Skin of body (tissue), 2 donors: ENCODE measurements around the gene BAD. TPM values are rescaled to one million over a fixed set of nuclear protein-coding genes. Genes with fewer than 3 reads are reported as not detected.

Source experiments
- DNase-seq: peaks from one replicate; lab custom pipeline; 2025; lab: John Stamatoyannopoulos, UW
- total RNA-seq: library from RNA; depleted of rRNA; stranded (reverse); fragments of >200 nt; gene quantifications from one replicate; pipeline ENCODE4 v1.2.3, GENCODE V29; 2014

The BAD gene
- total RNA-seq, 1 donor from 2014 or later, result 27.5 TPM

DNA sequence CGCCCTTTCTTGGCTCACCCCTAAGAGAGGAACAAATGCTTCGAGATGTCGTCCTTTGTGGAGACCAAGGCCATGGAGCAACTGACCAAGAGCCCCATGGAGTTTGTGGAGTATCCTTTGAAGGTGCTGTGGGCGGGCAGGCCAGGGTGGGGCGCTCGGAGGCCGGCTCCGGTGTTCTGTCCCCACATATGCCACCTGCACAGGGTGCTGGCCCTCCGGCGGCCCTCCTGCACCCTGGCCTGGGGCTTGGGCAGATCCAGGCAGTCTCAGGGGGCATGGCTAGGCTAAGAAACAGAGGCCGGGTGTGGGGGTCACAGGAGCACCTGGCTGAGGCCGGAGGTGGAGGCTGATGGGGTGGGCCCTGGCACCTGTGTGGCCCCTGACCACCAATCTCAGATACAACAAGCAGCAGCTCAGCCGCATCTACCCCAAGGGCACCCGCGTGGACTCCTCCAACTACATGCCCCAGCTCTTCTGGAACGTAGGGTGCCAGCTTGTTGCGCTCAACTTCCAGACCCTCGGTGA is 22.8 kb downstream of the BAD start:
- DNase-seq, result no peak

DNA sequence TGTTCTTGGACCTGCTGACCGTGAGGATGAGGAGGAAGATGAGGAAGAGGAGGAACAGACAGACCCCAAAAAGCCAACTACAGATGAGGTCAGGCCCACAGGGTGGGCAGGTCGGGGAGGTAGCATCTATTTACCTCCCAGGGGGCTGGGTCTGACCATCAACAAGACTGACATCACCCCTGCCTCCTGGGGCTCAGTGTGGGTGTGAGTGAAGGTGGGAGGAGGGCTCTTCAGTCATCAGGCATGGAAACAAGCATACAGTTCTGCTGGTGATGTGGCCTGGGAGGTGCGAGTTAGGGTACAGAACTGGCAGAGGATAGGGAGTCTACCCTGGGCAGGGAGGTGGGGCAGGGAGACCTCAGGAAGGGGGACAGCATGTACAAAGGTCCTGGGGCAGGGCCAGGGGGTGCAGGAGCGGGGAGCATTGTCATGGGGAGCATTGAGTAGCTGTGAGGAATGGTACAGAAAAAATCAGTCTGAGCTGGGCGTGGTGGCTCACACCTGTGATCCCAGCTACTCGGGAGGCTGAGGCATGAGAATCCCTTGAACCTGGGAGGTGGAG is 24.2 kb downstream of the BAD start:
- DNase-seq, result no peak

DNA sequence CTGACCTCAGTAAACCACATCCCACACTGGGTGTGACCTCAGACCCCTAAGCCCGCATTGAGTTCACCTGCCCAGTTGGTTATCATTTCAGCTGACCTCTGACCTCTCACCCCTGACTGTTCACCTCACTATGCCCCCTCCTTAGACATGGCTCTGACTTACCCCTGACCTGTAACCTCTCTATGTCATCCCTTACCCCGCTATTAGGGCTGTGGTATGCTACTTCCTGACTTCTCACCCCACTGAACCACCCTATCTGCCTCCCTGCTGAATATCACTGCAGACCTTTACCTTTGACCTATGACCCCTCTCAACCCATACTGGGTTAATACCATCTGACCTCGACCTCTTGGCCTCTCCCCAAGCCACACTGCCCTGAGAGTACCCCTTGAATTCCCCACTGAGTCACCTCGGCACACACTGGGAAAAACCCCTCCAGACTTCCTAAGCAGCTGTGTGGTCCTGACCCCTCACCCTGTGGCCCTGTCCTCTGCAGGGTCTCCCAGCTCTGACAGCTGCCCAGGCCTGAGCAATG is 24.9 kb downstream of the BAD start:
- DNase-seq, result no peak

DNA sequence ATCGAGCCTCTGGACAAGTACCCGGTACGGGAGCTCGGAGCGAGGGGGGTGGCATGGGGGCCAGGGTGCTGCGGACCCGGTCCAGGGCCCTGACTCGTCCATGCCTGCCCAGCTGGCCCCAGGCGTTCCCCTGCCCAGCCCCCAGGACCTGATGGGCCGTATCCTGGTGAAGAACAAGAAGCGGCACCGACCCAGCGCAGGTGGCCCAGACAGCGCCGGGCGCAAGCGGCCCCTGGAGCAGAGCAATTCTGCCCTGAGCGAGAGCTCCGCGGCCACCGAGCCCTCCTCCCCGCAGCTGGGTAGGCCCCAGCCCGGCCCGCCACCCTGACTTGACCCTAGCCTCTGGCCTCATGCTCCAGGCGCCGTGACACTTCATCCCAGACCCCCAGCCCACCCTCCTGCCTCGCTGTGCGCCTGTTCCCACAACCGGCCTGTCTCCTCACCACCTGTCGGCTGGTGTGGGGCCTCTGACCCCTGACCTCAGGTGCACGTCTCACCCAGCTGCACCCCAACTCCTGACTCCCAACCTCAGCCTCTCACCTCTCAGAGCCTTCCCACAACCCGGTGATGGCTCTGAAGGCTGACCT is 25.4 kb downstream of the BAD start:
- DNase-seq, result no peak

DNA sequence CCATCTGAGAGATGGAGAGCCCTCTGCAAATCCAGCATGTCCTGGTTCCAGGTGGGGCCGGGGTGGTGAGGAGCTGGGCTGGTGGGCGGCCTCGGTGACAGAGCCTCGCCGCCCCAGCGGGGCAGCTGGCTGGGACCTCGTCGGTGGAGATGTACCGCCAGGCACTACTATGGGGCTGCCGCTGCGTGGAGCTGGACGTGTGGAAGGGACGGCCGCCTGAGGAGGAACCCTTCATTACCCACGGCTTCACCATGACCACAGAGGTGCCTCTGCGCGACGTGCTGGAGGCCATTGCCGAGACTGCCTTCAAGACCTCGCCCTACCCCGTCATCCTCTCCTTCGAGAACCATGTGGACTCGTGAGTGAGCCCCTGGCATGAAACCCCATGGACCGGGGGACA is 26.1 kb downstream of the BAD start:
- DNase-seq, result no peak

DNA sequence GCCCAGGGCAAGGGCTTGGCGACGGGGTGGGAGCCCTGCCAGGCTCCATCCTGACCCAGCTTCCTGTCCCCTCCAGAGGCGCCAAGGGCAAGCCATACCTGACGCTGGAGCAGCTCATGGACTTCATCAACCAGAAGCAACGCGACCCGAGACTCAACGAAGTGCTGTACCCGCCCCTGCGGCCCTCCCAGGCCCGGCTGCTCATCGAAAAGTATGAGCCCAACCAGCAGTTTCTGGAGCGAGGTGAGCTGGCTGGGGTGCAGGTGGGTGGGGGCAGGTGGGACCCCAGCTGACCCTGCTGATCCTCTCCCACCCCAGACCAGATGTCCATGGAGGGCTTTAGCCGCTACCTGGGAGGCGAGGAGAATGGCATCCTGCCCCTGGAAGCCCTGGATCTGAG is 28.2 kb downstream of the BAD start:
- no peak for DNase-seq

DNA sequence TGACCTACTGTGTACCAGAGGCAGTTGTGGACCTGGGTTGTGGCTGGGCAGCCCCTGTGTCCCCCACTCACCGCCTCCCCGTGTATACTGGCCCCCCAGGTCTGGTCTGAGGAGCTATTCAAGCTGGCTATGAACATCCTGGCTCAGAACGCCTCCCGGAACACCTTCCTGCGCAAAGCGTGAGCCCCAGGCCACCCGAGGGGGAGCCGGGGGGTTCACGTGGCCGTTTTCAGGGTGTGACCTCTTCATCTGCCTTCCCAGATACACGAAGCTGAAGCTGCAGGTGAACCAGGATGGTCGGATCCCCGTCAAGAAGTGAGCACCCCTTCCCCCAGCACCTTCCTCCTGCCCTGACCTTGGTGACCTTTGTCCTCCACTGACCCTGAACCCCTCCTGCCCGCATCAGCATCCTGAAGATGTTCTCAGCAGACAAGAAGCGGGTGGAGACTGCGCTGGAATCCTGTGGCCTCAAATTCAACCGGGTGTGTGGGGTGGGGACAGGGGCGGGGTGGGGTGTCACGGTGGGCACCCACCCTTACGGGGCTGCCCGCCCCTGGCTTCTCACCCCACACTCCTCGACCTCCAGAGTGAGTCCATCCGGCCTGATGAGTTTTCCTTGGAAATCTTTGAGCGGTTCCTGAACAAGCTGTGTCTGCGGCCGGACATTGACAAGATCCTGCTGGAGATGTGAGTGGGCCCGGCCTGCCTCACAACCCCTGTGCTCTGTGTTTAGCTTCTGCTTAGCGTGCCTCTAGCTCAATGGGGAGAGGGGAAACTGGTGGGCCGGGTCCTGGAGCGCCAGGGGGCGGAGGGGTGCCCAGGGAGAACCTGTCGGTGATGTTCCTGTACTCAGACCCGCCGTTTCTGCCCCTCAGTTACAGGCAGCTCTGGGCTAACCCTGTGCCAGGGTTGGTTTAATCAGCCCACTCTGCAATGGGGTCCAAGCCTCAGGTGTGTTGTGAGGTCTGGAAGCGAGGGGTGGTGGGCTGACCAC is 29.0 kb downstream of the BAD start:
- DNase-seq, result no peak

DNA sequence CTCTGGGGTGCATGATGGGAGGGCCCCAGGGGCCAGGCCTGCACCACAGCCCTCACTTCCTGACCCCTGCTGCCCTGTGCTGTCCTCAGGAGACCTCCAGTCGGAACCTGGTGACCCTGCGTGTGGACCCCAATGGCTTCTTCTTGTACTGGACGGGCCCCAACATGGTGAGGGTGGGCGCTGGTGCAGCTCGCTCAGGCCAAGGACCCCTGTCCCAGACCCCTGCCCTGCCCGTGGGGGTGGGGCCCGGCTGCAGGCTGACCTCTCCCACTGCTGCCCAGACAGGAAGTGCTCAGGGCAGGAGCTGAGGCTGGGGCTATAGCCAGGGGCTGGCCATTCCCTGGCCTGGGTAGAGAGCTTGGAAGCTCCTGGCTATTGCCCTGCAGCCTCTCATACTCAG is 30.1 kb downstream of the BAD start:
- DNase-seq, result no peak

DNA sequence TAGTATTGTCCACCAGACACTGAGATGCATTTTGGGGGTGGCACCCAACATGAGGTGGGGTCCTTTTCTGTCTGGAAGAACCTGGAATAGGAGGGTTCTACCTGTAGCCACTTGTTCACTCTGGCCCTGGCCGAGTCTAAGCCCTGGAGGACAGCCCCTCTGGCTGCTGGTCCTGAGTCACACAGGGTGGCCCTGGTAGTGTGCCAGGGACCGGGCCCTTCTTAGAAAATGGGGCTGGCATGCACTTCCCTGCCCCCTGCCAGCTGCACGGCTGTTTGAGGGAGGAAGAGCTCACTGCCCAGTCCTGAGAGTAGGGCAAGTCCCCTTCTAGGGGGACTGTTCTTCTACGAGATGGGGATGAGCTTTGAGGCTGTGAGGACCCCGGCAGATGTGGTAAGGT is 31.0 kb downstream of the BAD start:
- no peak for DNase-seq

DNA sequence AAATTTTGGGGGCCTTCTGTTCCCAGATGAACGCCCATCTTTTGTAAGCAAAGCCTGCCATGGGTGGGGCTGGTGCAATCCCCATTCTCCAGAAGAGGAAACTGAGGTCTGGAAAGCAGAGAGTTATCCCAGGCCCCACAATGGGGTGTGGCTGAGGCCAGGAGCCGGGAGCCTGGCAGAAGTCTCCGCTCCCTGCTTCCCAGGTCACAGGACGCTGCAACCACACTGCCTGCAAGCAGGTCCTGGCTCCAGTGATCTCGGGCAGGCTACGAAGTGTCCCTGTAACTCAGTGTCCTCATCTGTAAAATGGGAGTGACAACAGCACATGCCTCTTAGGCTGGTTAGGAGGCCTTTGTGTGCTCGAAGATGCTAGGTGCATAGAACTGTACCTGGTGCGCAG is 31.4 kb downstream of the BAD start:
- no peak for DNase-seq

DNA sequence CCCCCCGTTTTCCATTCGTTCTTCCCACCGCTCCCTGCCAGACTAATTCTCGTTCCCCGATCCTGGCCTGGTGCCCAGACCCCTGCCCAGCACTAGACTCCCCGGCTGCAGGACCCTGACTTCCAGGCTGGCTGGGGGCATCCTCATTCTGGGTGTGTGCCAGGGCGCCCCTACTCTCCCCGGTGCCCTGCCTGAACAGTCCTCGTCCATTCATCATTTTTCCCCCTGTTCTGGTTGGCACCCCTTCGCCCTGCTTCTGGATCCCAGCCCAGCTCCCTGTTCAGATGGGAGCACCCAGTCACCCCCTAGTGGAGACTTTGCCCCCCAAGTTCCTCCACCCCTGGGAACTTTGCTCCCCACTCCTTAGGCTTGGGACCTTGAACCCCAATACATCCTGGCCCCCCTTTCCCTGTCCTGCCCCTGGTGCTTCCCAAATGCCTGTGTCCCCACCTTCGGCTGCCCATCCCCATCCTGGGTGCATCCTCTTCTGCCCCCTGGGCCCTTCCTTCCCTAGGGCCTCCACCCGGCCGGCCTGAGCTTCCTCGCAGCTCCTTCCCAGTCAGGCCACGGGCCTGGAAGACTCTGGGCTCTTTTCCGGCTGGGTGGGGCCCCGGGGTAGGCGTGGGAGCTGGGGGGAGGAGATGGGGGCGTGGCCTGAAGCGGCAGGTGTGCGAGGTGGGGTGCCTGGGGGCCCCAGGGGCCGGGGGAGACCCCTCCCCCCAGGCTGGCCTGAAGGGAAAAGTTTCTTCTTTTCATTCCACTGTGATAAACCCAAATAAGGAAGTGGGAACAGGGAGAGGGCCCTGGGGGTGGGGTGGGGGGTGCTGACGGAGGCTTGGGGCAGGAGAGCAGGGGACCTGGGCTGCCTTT is 32.2 kb downstream of the BAD start:
- no peak for DNase-seq

DNA sequence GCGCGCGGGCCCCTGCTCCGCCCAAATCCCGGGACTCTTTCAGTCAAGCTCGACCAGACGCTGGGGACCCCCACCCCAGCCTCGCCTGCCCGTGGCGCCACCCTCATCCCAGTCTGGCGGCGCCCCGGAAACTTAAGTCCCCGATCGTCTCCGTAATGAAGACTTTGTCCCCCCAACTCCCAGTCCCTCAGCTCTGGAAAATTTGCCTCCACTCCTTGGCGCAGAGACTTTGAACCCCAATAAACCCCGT is 32.8 kb downstream of the BAD start:
- DNase-seq, result no peak

DNA sequence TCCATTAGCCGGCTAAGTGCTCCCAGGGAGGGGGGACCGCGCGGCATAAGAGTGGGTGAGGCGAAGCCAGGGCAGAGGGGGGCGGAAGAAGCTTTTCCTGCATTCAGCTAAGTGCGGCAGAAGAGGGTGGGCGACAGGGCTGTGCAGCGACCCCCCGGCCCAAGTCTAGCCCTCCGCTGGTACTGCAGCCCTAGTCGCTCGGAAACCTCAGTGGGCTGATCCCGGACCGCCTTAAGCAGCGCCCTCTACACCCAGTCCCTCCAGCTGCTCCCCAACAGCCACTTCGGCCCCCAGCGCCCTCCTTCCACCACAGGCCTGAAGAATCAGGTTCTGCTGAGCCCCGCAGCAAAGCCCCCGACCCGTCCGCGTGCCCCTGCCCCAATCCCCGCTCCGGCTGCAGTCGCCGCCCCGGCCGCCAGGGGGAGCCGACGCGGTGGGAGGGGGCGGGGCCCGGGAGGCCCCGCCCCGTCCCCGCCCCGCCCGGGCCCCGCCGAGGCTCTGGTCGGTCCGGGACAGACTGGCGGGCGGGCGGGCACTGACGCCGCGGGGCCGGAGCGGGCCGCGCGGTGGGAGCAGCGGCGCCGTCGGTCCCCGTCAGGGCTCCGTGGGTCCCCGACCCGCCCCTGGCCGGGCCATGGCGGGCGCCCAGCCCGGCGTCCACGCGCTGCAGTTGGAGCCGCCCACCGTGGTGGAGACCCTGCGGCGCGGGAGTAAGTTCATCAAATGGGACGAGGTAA is 33.3 kb downstream of the BAD start, which contains the start of gene PLCB3:
Gene PLCB3, plus strand, starts transcription at position 515 of the 737 bp plus-strand sequence. Its CDS starts 120 bp downstream, at position 635.
- no peak for DNase-seq

DNA sequence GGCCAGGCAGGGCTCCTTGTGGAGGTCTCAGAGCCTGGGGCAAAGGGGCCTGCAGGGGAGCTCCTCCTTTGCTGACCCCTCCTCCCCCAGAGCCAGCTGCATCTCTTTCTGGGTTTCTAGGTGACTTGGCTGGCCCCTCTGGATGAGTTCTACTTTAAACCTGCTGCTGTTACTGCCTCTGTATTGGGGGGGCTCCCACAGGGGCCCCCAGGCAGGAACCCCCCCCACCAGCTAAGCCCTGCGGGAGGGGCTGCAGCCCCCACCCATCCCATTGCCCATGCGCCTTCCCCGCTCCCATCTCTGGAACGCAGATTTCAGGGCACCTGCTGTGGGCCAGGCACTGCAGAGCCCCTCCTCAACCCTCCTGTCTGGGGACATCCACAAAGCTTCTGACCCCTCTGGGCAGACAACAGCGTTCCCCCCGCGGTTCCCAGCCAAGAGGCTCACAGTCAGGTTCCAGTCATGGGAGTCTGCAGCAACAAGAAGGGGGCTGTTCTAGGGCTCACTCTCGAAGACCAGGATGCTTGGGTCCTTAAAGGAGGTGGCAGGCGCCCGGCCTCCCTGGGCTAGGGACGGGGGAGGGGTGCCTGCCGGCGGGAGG is 34.0 kb downstream of the BAD start:
- DNase-seq, result no peak

DNA sequence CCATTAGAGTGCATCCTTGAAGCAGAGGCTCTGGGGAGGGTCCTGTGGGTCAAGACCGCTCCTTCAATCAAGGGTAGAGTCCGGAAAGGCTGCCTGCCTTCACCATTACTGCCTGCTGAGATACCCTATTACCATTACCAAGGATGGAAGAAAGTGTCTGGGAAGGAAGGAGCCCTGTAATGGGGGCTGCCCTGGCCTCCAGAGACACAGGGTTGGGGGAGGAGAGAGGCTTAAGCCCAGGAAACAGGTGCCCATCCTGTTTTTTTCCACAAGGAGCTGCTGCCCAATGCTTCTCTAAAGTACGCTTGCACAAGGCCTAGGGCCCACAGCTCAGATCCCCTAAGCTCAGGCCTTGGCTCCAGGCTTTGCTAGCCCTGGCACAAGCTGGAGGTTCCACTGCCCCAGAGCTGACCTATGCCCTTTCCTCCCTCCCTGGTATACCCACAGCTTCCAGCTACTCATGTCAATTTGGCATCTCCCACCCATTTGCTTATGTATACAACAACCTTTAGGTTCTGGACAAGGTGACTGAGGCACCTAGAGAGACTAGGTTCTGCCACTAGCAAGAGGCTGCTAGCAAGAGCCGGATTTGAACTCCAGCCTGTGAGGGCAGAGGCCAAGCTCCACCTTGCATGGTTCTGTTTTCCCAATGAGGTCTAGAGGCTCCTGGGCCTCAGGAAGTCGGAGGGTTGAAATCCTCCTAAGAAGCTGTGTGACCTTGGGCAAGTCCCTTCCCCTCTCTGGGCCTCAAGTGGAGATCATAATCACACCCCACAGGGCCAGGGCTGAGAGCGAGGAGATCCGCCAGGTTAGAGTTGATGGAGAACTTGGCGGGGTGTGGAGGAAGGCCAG is 34.7 kb downstream of the BAD start:
- DNase-seq, result no peak

DNA sequence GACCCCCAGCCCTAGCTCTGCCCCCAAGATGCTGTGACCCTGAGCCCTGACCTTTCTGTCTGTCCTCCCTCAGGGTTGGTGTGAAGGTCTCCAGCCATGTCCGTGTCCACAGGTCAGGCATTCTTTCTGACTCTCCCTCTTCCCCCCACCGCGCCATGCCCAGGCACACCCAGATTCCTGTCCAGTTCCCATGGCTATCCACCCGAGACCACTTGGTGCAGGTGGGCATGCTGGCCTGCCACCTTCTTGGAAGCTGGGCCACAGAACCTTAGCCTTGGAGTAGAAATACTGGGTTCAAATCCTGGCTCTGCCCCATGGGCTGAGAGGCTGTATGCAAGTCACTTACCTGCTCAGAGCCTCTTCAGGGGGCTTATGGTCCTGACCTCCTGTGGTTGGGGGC is 35.4 kb downstream of the BAD start:
- no peak for DNase-seq

DNA sequence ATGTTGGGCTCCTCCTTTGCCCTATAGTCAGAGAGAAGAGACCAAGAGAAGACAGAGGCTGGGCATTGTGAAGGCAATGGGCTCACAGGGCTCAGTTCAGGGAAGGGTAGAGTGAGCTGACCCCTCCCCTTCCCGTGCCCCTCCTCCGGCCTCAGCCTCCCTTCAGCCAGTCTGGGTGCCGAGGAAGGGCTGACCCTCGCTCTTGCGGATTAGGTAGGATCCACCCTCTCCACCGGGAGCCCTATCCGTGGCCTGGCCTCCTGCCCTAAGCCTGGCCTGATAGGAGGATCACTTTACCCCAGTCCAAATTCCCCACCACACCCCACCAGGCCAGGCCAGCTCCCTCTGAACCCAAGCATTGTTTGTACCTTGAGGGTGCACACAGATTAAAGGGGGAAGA is 35.9 kb downstream of the BAD start:
- no peak for DNase-seq

DNA sequence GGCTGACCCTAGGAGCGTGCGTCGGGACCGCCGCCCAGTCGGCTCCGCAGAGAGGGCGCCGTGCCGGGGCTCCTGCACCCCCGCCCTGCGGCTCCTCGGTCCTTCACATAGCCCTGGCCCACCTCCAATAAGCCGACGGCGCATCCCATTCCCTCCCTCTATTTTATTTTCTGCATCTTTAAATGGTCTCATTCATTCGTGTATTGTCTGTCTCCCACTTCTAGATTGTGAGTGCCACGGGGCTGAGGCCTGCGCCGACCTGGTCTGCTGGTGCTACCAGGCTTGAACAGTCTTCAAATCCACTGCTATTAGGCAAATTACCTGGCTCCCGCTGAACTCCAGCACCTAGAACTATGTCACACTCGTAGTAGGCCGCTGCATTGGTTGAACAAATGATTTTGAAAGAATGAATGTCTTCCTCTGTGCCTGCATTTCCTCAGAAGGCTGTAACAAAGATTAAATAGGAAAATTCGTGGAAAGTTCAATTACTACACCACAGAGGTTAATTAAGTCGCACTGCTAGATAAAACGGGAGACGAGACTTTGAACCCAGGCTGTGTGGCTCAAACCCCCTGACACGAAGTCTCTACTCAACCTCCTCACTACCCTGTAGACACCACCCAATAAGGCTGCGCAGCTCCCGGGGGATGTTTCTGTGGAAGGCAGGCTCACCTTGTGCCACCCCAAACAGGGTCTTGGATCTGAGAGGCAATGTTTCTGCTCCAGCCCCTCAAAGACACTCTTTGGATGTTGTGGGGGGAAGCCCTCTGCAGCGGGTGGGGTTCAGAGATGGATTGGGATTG is 36.5 kb downstream of the BAD start:
- DNase-seq, result no peak
